ENCODE data around the gene SLC1A5. TPM values are rescaled to one million over a fixed set of nuclear protein-coding genes. Genes with fewer than 3 reads are reported as not detected.
A peak's percentile ranks its signal among the peaks of the same experiment; 100 is the strongest.

SLC1A5 gene
- total RNA-seq, 1 donor from 2014 or later: 131 TPM

- Mint-ChIP-seq H3K9me3 (no peaks in the 10 kb centered on the region), H3K4me1 (peaks cover 7% of the 10 kb centered on the region), H3K27me3 (ENCODE audit: low read depth) (no peaks in the 10 kb centered on the region), H3K27ac (ENCODE audit: unreplicated experiment) (no peak overlapping the region), H3K36me3 (ENCODE audit: low read depth) (peaks cover 8% of the 10 kb centered on the region), H3K4me3 (no peak overlapping the region)
- no peak for TF ChIP-seq CTCF (conservative IDR thresholded peaks at IDR 0.05)
- no peak for DNase-seq (ENCODE audit: low read depth, low spot score)
These were observed 60.6 kb downstream of the SLC1A5 start for GRCh38 chr19:46727757-46728156.

- Mint-ChIP-seq H3K27ac (ENCODE audit: unreplicated experiment) (no peak overlapping the region), H3K9me3 (no peaks in the 10 kb centered on the region), H3K36me3 (ENCODE audit: low read depth) (peaks cover 10% of the 10 kb centered on the region), H3K27me3 (ENCODE audit: low read depth) (no peaks in the 10 kb centered on the region), H3K4me1 (peaks cover 7% of the 10 kb centered on the region), H3K4me3 (no peak overlapping the region)
- no peak for DNase-seq (ENCODE audit: low read depth, low spot score)
- TF ChIP-seq CTCF (conservative IDR thresholded peaks at IDR 0.05): no peak
These were observed 61.4 kb downstream of the SLC1A5 start for GRCh38 chr19:46726971-46727501.

- DNase-seq (ENCODE audit: low read depth, low spot score): no peak
- no peak for TF ChIP-seq CTCF (conservative IDR thresholded peaks at IDR 0.05)
- Mint-ChIP-seq H3K27me3 (ENCODE audit: low read depth) (no peaks in the 10 kb centered on the region), H3K4me1 (peaks cover 7% of the 10 kb centered on the region), H3K9me3 (no peaks in the 10 kb centered on the region), H3K36me3 (ENCODE audit: low read depth) (peaks cover 11% of the 10 kb centered on the region), H3K27ac (ENCODE audit: unreplicated experiment) (no peak overlapping the region), H3K4me3 (no peak overlapping the region)
These were observed 61.8 kb downstream of the SLC1A5 start for GRCh38 chr19:46726551-46726950.

- Mint-ChIP-seq H3K4me3 (no peak overlapping the region), H3K4me1 (peaks cover 7% of the 10 kb centered on the region), H3K36me3 (ENCODE audit: low read depth) (peaks cover 10% of the 10 kb centered on the region), H3K27me3 (ENCODE audit: low read depth) (no peaks in the 10 kb centered on the region), H3K9me3 (no peaks in the 10 kb centered on the region), H3K27ac (ENCODE audit: unreplicated experiment) (no peak overlapping the region)
- TF ChIP-seq CTCF (conservative IDR thresholded peaks at IDR 0.05): no peak
- no peak for DNase-seq (ENCODE audit: low read depth, low spot score)
These were observed 62.5 kb downstream of the SLC1A5 start for GRCh38 chr19:46725859-46726393.

- Mint-ChIP-seq H3K9me3 (no peaks in the 10 kb centered on the region), H3K4me3 (no peak overlapping the region), H3K27me3 (ENCODE audit: low read depth) (no peaks in the 10 kb centered on the region), H3K36me3 (ENCODE audit: low read depth) (peaks cover 8% of the 10 kb centered on the region), H3K4me1 (peaks cover 7% of the 10 kb centered on the region), H3K27ac (ENCODE audit: unreplicated experiment) (peak overlapping the region; percentile 50)
- DNase-seq (ENCODE audit: low read depth, low spot score): no peak
- TF ChIP-seq CTCF (conservative IDR thresholded peaks at IDR 0.05): no peak
These were observed 63.2 kb downstream of the SLC1A5 start for GRCh38 chr19:46725036-46725820.

Other genes starting within 250 kb of the SLC1A5 start
- gene CALM3, start 187.3 kb downstream of the SLC1A5 start, total RNA-seq: 436 TPM in 2 replicates
- gene PTGIR, start 163.5 kb downstream of the SLC1A5 start, total RNA-seq: not detected in 2 replicates
- not detected in 2 replicates for gene GNG8, start 152.4 kb downstream of the SLC1A5 start, total RNA-seq
- gene DACT3, start 127.4 kb downstream of the SLC1A5 start, total RNA-seq: 6.5 and 7.4 TPM in 2 replicates
- 55.5 and 57.2 TPM in 2 replicates for gene PRKD2, start 71.5 kb downstream of the SLC1A5 start, total RNA-seq
- 31.9 and 38.6 TPM in 2 replicates for gene FKRP, start 42.5 kb downstream of the SLC1A5 start, total RNA-seq
- gene STRN4, start 42.1 kb downstream of the SLC1A5 start, total RNA-seq: 128 and 138 TPM in 2 replicates
- gene AP2S1, start 62.3 kb upstream of the SLC1A5 start, total RNA-seq: 165 and 167 TPM in 2 replicates
- 81.0 and 82.5 TPM in 2 replicates for gene ARHGAP35, start 72.4 kb upstream of the SLC1A5 start, total RNA-seq
- 1.5 and 1.9 TPM in 2 replicates for gene NPAS1, start 231.2 kb upstream of the SLC1A5 start, total RNA-seq

Measured in neural crest cell (in vitro differentiated cells).